HG03060 (cell line): ENCODE data around the gene ABCC9.
"Not testable (repeated sequence)": the region's sequence is repeated elsewhere in the genome, so short reads cannot be mapped to it uniquely, and the experiment has no call there.

Source experiments
- ATAC-seq: cut with Tn5 transposase; IDR thresholded peaks from one replicate; pipeline ENCODE4 v1.9.1; 2021; ENCODE audit warnings: low read depth, moderate number of reproducible peaks; ENCODE audit not compliant: unreplicated experiment

Gene ABCC9

GRCh38 chr12:21782723-21783122, 158.5 kb downstream of the ABCC9 start:
- ATAC-seq: not testable (repeated sequence)

GRCh38 chr12:21780786-21781185, 160.4 kb downstream of the ABCC9 start:
- ATAC-seq: no peak

GRCh38 chr12:21776175-21776574, 165.1 kb downstream of the ABCC9 start:
- ATAC-seq: no peak

GRCh38 chr12:21775133-21775820, 165.9 kb downstream of the ABCC9 start:
- ATAC-seq: no peak

- no peak for ATAC-seq
These were observed 166.7 kb downstream of the ABCC9 start, which contains the start of gene KCNJ8 for GRCh38 chr12:21774358-21775132. TSS of gene KCNJ8 (minus strand) at chr12:21774706. CDS start at chr12:21773616, 1,090 bp downstream.

GRCh38 chr12:21773806-21774205, 167.4 kb downstream of the ABCC9 start:
- ATAC-seq: no peak

- no peak for ATAC-seq
These were observed 167.9 kb downstream of the ABCC9 start for GRCh38 chr12:21773263-21773741.

GRCh38 chr12:21771311-21771710, 169.9 kb downstream of the ABCC9 start:
- ATAC-seq: no peak

- ATAC-seq: no peak
These were observed 171.9 kb downstream of the ABCC9 start for GRCh38 chr12:21769307-21769706.

GRCh38 chr12:21766403-21766802, 174.8 kb downstream of the ABCC9 start:
- no peak for ATAC-seq

- ATAC-seq: no peak
These were observed 176.3 kb downstream of the ABCC9 start for GRCh38 chr12:21764950-21765349.

- no peak for ATAC-seq
These were observed 177.2 kb downstream of the ABCC9 start for GRCh38 chr12:21764065-21764464.

GRCh38 chr12:21763531-21763930, 177.7 kb downstream of the ABCC9 start:
- no peak for ATAC-seq

- ATAC-seq: no peak
These were observed 181.5 kb downstream of the ABCC9 start for GRCh38 chr12:21759737-21760136.

GRCh38 chr12:21757735-21758134, 183.5 kb downstream of the ABCC9 start:
- ATAC-seq: no peak

- ATAC-seq: no peak
These were observed 184.5 kb downstream of the ABCC9 start for GRCh38 chr12:21756699-21757098.

- no peak for ATAC-seq
These were observed 189.7 kb downstream of the ABCC9 start for GRCh38 chr12:21751517-21751916.
